HepG2 (cell line): Measurements from ENCODE around the gene ZNF316. TPM values are rescaled to one million over a fixed set of nuclear protein-coding genes. Genes with fewer than 3 reads are reported as not detected.

ENCODE experiments used
- ATAC-seq: fragments of 200-7000 bp; cut with Tn5 transposase; 3 replicates; pipeline ENCODE4 v1.9.1; 2020; ENCODE audit warnings: mild to moderate bottlenecking, moderate library complexity
- BruUV-seq: library from RNA; stranded (reverse); fragments of 400-500 nt; replicated peaks from 2 replicates; lab custom pipeline; 2021; lab: Mats Ljungman, UMichigan
- CTCF ChIA-PET: fragments of 300-600 bp; formaldehyde crosslinking; extraction: SDS; loops from one replicate; lab custom pipeline; 2021; ENCODE audit warnings: low total read pairs, inconsistent platforms, low intra/inter-chr PET ratio; lab: Yijun Ruan, JAX
- POLR2A ChIA-PET: fragments of 350-600 bp; sonication (Branson Sonifier 250); formaldehyde crosslinking; loops from one replicate; lab custom pipeline; 2020; ENCODE audit warnings: antibody characterized with exemption, inconsistent platforms; lab: Yijun Ruan, JAX
- DNase-seq: peaks from one replicate; pipeline ENCODE4 v3.0.0-alpha.2; 2015; ENCODE audit warnings: low spot score
- FAIRE-seq: peaks from 3 replicates; lab custom pipeline; 2011; peaks lifted over from hg19 to GRCh38; lab: Jason Lieb, UNC
- H2AFZ ChIP-seq: one replicate; pipeline ENCODE4 v1.6.1; 2011; ENCODE audit warnings: low read length, inconsistent platforms
- H3K27ac ChIP-seq: fragments of 300-600 bp; 3 replicates; pipeline ENCODE4 v1.8.0; 2011; ENCODE audit warnings: mixed run types, mild to moderate bottlenecking, mixed read lengths, low read length, inconsistent platforms; ENCODE audit not compliant: insufficient read depth; ENCODE audit errors: extremely low read length
- H3K27me3 ChIP-seq, 2 experiments: fragments of 200-600 bp in 1 of 2; 2 replicates in 1 of 2; 3 replicates in 1 of 2; pipeline versions ENCODE4 v1.6.0 to v1.8.0; 2011; ENCODE audit warnings: low read length in 2 of 2, mild to moderate bottlenecking in 2 of 2, moderate library complexity in 2 of 2, inconsistent platforms in 1 of 2; ENCODE audit not compliant: insufficient read depth in 2 of 2, control insufficient read depth in 1 of 2
- H3K36me3 ChIP-seq, 2 experiments: fragments of 200-600 bp in 1 of 2; replicated peaks in 1 of 2; 2 replicates in 1 of 2; 3 replicates in 1 of 2; pipeline versions ENCODE4 v1.5.1 to v1.8.0; 2011; ENCODE audit warnings: low read length in 2 of 2, inconsistent platforms in 1 of 2; ENCODE audit not compliant: insufficient read depth in 2 of 2, control insufficient read depth in 1 of 2
- H3K4me1 ChIP-seq: 2 replicates; pipeline ENCODE4 v1.5.1; 2012; ENCODE audit warnings: low read length, inconsistent platforms; ENCODE audit not compliant: insufficient read depth
- H3K4me2 ChIP-seq: 2 replicates; pipeline ENCODE4 v1.6.0; 2011; ENCODE audit warnings: low read depth, low read length, inconsistent platforms
- H3K4me3 ChIP-seq, 3 experiments: fragments of 200-600 bp in 1 of 3; sonication (generic), shearing (Covaris generic) in 1 of 3; replicated peaks in 1 of 3; 2 replicates each; pipeline ENCODE4 v1.5.1; 2011 to 2016; ENCODE audit warnings: low read length in 3 of 3, inconsistent platforms in 2 of 3, low read depth in 2 of 3, mild to moderate bottlenecking in 2 of 3, control low read depth in 1 of 3, mixed read lengths in 1 of 3; ENCODE audit not compliant: insufficient read depth in 1 of 3
- H3K79me2 ChIP-seq: one replicate; pipeline ENCODE4 v1.6.1; 2011; ENCODE audit warnings: low read length, inconsistent platforms; ENCODE audit not compliant: insufficient read depth
- H3K9ac ChIP-seq: 2 replicates; pipeline ENCODE4 v1.6.0; 2011; ENCODE audit warnings: mild to moderate bottlenecking, low read depth, low read length, inconsistent platforms; ENCODE audit not compliant: insufficient read depth
- H3K9me3 ChIP-seq: 2 replicates; pipeline ENCODE4 v1.5.1; 2012; ENCODE audit warnings: mild to moderate bottlenecking, low read length
- H4K20me1 ChIP-seq: 2 replicates; pipeline ENCODE4 v1.6.0; 2011; ENCODE audit warnings: inconsistent platforms, mild to moderate bottlenecking, low read length, moderate library complexity; ENCODE audit not compliant: insufficient read depth
- CEBPB ChIP-seq: IDR thresholded peaks from 2 replicates; pipeline ENCODE4 v1.6.1; 2011; ENCODE audit warnings: low read depth, low read length, improper control_type of control experiment, borderline replicate concordance
- KDM2A ChIP-seq: sonication (generic); formaldehyde crosslinking; IDR thresholded peaks from 2 replicates; pipeline ENCODE4 v1.4.0; 2020; ENCODE audit warnings: low read depth, missing genetic modification reagents, borderline replicate concordance
- MAFG ChIP-seq: sonication (generic); formaldehyde crosslinking; IDR thresholded peaks from 2 replicates; pipeline ENCODE4 v1.5.1; 2020; ENCODE audit warnings: mild to moderate bottlenecking, missing genetic modification reagents
- PTBP1 ChIP-seq: fragments of 200-400 bp; formaldehyde crosslinking; IDR thresholded peaks from 2 replicates; pipeline ENCODE4 v1.6.1; 2018; ENCODE audit warnings: low read length, low read depth; ENCODE audit not compliant: poor library complexity, severe bottlenecking
- SKIL ChIP-seq: sonication (generic); formaldehyde crosslinking; IDR thresholded peaks from 2 replicates; pipeline ENCODE4 v1.8.0; 2022; ENCODE audit warnings: missing genetic modification reagents, mild to moderate bottlenecking, moderate library complexity, borderline replicate concordance
- ZBTB49 ChIP-seq: sonication (generic); formaldehyde crosslinking; IDR thresholded peaks from 2 replicates; pipeline ENCODE4 v1.4.0; 2020; ENCODE audit warnings: missing genetic modification reagents, borderline replicate concordance
- ZFP36 ChIP-seq: fragments of 150-350 bp; IDR thresholded peaks from 2 replicates; pipeline ENCODE4 v1.6.1; 2018; ENCODE audit warnings: borderline replicate concordance, low read length, low read depth; ENCODE audit not compliant: partially characterized antibody
- ZMYM2 ChIP-seq: sonication (generic); formaldehyde crosslinking; IDR thresholded peaks from 2 replicates; pipeline ENCODE4 v1.8.0; 2022; ENCODE audit warnings: mild to moderate bottlenecking, missing genetic modification reagents
- ZNF10 ChIP-seq: sonication (generic); formaldehyde crosslinking; IDR thresholded peaks from 2 replicates; pipeline ENCODE4 v1.4.0; 2020; ENCODE audit warnings: mild to moderate bottlenecking, low read depth, missing genetic modification reagents, borderline replicate concordance
- ZNF180 ChIP-seq: sonication (generic); formaldehyde crosslinking; IDR thresholded peaks from 2 replicates; pipeline ENCODE4 v1.4.0; 2020; ENCODE audit warnings: low read depth, missing genetic modification reagents, borderline replicate concordance
- ZNF256 ChIP-seq: sonication (generic); formaldehyde crosslinking; conservative IDR thresholded peaks from 2 replicates; pipeline ENCODE4 v1.4.0; 2020; ENCODE audit warnings: missing genetic modification reagents
- ZNF451 ChIP-seq: sonication (generic); formaldehyde crosslinking; IDR thresholded peaks from 2 replicates; pipeline ENCODE4 v1.5.0; 2020; ENCODE audit warnings: mild to moderate bottlenecking, missing genetic modification reagents
- ZNF564 ChIP-seq: sonication (generic); formaldehyde crosslinking; IDR thresholded peaks from 2 replicates; pipeline ENCODE4 v1.8.1; 2023; ENCODE audit warnings: mild to moderate bottlenecking, missing genetic modification reagents
- WGBS: methylation state at CpG from one replicate; pipeline ENCODE4 v1.1.6; 2017; ENCODE audit warnings: low lambda C conversion rate; 5-methylcytosine and 5-hydroxymethylcytosine counted together
- in situ Hi-C: cut with HindIII; loops from 2 replicates; pipeline ENCODE4 v1.10.0; 2017; ENCODE audit warnings: low pct_unique_long_range_greater_than_20kb; ENCODE audit not compliant: extremely low pct_ligation_motif_present
- intact Hi-C: fragments of 100-400 bp; cut with micrococcal nuclease; formaldehyde crosslinking; loops from one replicate; pipeline ENCODE4 v1.10.0; 2022; ENCODE audit not compliant: unreplicated experiment
- polyA plus RNA-seq, 8 experiments: library from polyadenylated mRNA; depleted of rRNA in 3 of 8; stranded (reverse) in 7 of 8; unstranded in 1 of 8; fragments of >200 nt; fragmentation: Illumina TruSeq in 4 of 8; extraction: Trizol in 4 of 8; gene quantifications; 2 replicates each; pipeline versions ENCODE4 v1.2.1 to v1.2.3, GENCODE V29; 2011 to 2016; ENCODE audit warnings: low read depth in 4 of 8, missing spikeins in 1 of 8, mixed read lengths in 1 of 8; ENCODE audit not compliant: insufficient read depth in 1 of 8
- total RNA-seq, 5 experiments: library from RNA; depleted of rRNA; stranded (reverse); fragments of >200 nt; fragmentation: Illumina TruSeq; extraction: Trizol; gene quantifications; 2 replicates each; pipeline ENCODE4 v1.2.3, GENCODE V29; 2016; ENCODE audit warnings: low read depth in 1 of 5
- TF ChIP-seq, protein P1 (sequence below): sonication (generic); formaldehyde crosslinking; IDR thresholded peaks from 2 replicates; pipeline ENCODE4 v1.4.0; 2020; ENCODE audit warnings: missing genetic modification reagents

ZNF316 gene
- total and polyA plus RNA-seq, 2 of the 13 experiments (the other 11 are each of a cell fraction or from before 2014, with no cell fraction given), result 4.3 to 9.9 TPM

DNA sequence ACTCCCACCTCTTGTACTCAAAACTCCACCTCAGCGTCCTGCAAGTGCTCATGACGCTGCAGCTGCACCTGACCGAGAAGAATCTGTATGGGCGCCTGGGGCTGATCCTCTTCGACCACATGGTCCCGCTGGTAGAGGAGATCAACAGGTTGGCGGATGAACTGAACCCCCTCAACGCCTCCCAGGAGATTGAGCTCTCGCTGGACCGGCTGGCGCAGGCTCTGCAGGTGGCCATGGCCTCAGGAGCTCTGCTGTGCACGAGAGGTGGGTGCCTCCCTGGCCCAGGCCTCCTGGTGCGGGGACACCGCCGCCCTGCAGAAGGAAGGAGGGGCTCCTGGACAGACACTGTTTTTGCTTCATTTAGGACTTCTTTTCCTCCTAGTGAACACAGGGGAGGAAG lies 37.0 kb upstream of the ZNF316 start:
- WGBS, result 96% methylated on average over 13 of the region's 15 CpGs
- CTCF ChIA-PET, result no interaction called here
- no peaks in the 10 kb centered on the region for H3K27me3 ChIP-seq
- TF ChIP-seq CEBPB (no peak), ZNF10 (CRISPR knock-in tag) (no peak), ZNF451 (no peak), ZMYM2 (CRISPR knock-in tag) (no peak), ZNF180 (no peak), MAFG (CRISPR knock-in tag) (no peak), ZNF256 (CRISPR knock-in tag) (no peak), ZBTB49 (CRISPR knock-in tag) (no peak), KDM2A (CRISPR knock-in tag) (no peak), SKIL (CRISPR knock-in tag) (no peak), ZFP36 (no peak), PTBP1 (no peak), ZNF564 (CRISPR knock-in tag) (no peak)
- TF ChIP-seq, protein P1, sequence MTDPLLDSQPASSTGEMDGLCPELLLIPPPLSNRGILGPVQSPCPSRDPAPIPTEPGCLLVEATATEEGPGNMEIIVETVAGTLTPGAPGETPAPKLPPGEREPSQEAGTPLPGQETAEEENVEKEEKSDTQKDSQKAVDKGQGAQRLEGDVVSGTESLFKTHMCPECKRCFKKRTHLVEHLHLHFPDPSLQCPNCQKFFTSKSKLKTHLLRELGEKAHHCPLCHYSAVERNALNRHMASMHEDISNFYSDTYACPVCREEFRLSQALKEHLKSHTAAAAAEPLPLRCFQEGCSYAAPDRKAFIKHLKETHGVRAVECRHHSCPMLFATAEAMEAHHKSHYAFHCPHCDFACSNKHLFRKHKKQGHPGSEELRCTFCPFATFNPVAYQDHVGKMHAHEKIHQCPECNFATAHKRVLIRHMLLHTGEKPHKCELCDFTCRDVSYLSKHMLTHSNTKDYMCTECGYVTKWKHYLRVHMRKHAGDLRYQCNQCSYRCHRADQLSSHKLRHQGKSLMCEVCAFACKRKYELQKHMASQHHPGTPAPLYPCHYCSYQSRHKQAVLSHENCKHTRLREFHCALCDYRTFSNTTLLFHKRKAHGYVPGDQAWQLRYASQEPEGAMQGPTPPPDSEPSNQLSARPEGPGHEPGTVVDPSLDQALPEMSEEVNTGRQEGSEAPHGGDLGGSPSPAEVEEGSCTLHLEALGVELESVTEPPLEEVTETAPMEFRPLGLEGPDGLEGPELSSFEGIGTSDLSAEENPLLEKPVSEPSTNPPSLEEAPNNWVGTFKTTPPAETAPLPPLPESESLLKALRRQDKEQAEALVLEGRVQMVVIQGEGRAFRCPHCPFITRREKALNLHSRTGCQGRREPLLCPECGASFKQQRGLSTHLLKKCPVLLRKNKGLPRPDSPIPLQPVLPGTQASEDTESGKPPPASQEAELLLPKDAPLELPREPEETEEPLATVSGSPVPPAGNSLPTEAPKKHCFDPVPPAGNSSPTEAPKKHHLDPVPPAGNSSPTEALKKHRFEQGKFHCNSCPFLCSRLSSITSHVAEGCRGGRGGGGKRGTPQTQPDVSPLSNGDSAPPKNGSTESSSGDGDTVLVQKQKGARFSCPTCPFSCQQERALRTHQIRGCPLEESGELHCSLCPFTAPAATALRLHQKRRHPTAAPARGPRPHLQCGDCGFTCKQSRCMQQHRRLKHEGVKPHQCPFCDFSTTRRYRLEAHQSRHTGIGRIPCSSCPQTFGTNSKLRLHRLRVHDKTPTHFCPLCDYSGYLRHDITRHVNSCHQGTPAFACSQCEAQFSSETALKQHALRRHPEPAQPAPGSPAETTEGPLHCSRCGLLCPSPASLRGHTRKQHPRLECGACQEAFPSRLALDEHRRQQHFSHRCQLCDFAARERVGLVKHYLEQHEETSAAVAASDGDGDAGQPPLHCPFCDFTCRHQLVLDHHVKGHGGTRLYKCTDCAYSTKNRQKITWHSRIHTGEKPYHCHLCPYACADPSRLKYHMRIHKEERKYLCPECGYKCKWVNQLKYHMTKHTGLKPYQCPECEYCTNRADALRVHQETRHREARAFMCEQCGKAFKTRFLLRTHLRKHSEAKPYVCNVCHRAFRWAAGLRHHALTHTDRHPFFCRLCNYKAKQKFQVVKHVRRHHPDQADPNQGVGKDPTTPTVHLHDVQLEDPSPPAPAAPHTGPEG (CRISPR knock-in tag), result no peak

More for the DNA sequence above, 37.0 kb upstream of the ZNF316 start:
- Histone ChIP-seq H3K9me3 (no peaks in the 10 kb centered on the region), H3K36me3 (peaks cover 23 to 55% of the 10 kb centered on the region in 2 experiments; a peak in 4 of 5 replicates), H4K20me1 (no peaks in the 10 kb centered on the region; the same call in 1 of the 2 replicates), H3K79me2 (no peaks in the 10 kb centered on the region), H2AFZ (no peak overlapping the region), H3K4me1 (no peaks in the 10 kb centered on the region), H3K27ac (no peak overlapping the region), H3K4me3 (no peak overlapping the region), H3K9ac (no peak overlapping the region), H3K4me2 (no peak overlapping the region)
- POLR2A ChIA-PET, result no interaction called here
- in situ Hi-C loops (no loop called here), intact Hi-C loops (no loop called here)
- FAIRE-seq, result no peak
- ATAC-seq, result no peak
- DNase-seq, result no peak
- no TSS peak for BruUV-seq
